GM23338 (cell line): ENCODE measurements around the gene FYN. TPM values are rescaled to one million over a fixed set of nuclear protein-coding genes. Genes with fewer than 3 reads are reported as not detected.

ENCODE experiments used
- ATAC-seq: fragments of 200-7000 bp; cut with Tn5 transposase; 3 replicates; pipeline ENCODE4 v1.9.1; 2020
- DNase-seq: peaks from one replicate; pipeline ENCODE4 v3.0.0-alpha.2; 2015; ENCODE audit warnings: low spot score
- H2AFZ ChIP-seq: fragments of 200-600 bp; sonication (generic); 2 replicates; pipeline ENCODE4 v1.8.0; 2016; ENCODE audit warnings: antibody characterized with exemption, mild to moderate bottlenecking, moderate library complexity
- H3F3A ChIP-seq: fragments of 200-600 bp; sonication (generic); replicated peaks from 2 replicates; pipeline ENCODE4 v1.8.0; 2017; ENCODE audit warnings: antibody characterized with exemption, mixed run types, low read depth
- H3K27ac ChIP-seq: fragments of 200-600 bp; sonication (generic); 2 replicates; pipeline ENCODE4 v1.6.1; 2016; ENCODE audit warnings: low read depth
- H3K27me3 ChIP-seq: fragments of 200-600 bp; sonication (generic); 2 replicates; pipeline ENCODE4 v1.8.0; 2016; ENCODE audit warnings: mild to moderate bottlenecking, mixed run types, moderate library complexity; ENCODE audit not compliant: insufficient read depth
- H3K36me3 ChIP-seq: fragments of 200-600 bp; sonication (generic); 2 replicates; pipeline ENCODE4 v1.8.0; 2016; ENCODE audit warnings: mild to moderate bottlenecking; ENCODE audit not compliant: insufficient read depth
- H3K4me1 ChIP-seq: fragments of 200-600 bp; sonication (generic); 2 replicates; pipeline ENCODE4 v1.8.0; 2016; ENCODE audit warnings: mild to moderate bottlenecking, moderate library complexity; ENCODE audit not compliant: insufficient read depth
- H3K4me2 ChIP-seq: fragments of 200-600 bp; sonication (generic); 2 replicates; pipeline ENCODE4 v1.7.1; 2017; ENCODE audit warnings: mixed run types
- H3K4me3 ChIP-seq: fragments of 200-600 bp; sonication (generic); 2 replicates; pipeline ENCODE4 v1.6.1; 2016; ENCODE audit warnings: mixed run types
- H3K79me2 ChIP-seq: fragments of 200-600 bp; sonication (generic); replicated peaks from 2 replicates; pipeline ENCODE4 v1.8.0; 2017; ENCODE audit warnings: mild to moderate bottlenecking; ENCODE audit not compliant: insufficient read depth
- H3K9me2 ChIP-seq: fragments of 200-600 bp; sonication (generic); 2 replicates; pipeline ENCODE4 v1.8.0; 2017; ENCODE audit not compliant: insufficient read depth
- H4K20me1 ChIP-seq: fragments of 200-600 bp; sonication (generic); replicated peaks from 2 replicates; pipeline ENCODE4 v1.8.0; 2017; ENCODE audit warnings: mild to moderate bottlenecking; ENCODE audit not compliant: insufficient read depth
- H3K27ac Mint-ChIP-seq: 2 replicates; pipeline ENCODE4 v1.8.0; 2020; ENCODE audit warnings: inconsistent platforms, mild to moderate bottlenecking, moderate library complexity, mixed read lengths
- H3K27me3 Mint-ChIP-seq: 3 replicates; pipeline ENCODE4 v1.8.0; 2022; ENCODE audit warnings: low read depth, mild to moderate bottlenecking, moderate library complexity, mixed read lengths, inconsistent platforms; ENCODE audit not compliant: insufficient read depth, poor library complexity
- H3K36me3 Mint-ChIP-seq: 3 replicates; pipeline ENCODE4 v1.8.0; 2021; ENCODE audit warnings: low read depth, mild to moderate bottlenecking, inconsistent platforms, moderate library complexity, mixed read lengths
- H3K4me1 Mint-ChIP-seq: 3 replicates; pipeline ENCODE4 v1.8.0; 2020; ENCODE audit warnings: mild to moderate bottlenecking, inconsistent platforms, mixed read lengths
- H3K4me3 Mint-ChIP-seq: 3 replicates; pipeline ENCODE4 v1.8.0; 2021; ENCODE audit warnings: moderate library complexity, mild to moderate bottlenecking, inconsistent platforms, mixed read lengths
- H3K9me3 Mint-ChIP-seq: 3 replicates; pipeline ENCODE4 v1.8.0; 2020; ENCODE audit warnings: moderate library complexity, mild to moderate bottlenecking, inconsistent platforms, mixed read lengths
- JUNB ChIP-seq: IDR thresholded peaks from one replicate; pipeline ENCODE4 v1.6.1; 2016; ENCODE audit warnings: antibody characterized with exemption; ENCODE audit not compliant: unreplicated experiment
- polyA plus RNA-seq: library from polyadenylated mRNA; unstranded; fragments of >200 nt; fragmentation: Nextera tagmentation; extraction: Ambion mirVana; gene quantifications from 2 replicates; pipeline ENCODE4 v1.2.1, GENCODE V29; 2016
- total RNA-seq: library from RNA; depleted of rRNA; stranded (reverse); fragments of >200 nt; shearing (Covaris generic); gene quantifications from 2 replicates; pipeline ENCODE4 v1.2.3, GENCODE V29; 2014
- TF ChIP-seq, protein P1 (sequence below): fragments of 250-450 bp; sonication (Bioruptor Pico); IDR thresholded peaks from 2 replicates; pipeline ENCODE4 v1.5.0; 2020; ENCODE audit warnings: mild to moderate bottlenecking, moderate library complexity

The FYN gene
- total and polyA plus RNA-seq, 2 experiments from 2014 or later = 46.8 to 143 TPM

DNA sequence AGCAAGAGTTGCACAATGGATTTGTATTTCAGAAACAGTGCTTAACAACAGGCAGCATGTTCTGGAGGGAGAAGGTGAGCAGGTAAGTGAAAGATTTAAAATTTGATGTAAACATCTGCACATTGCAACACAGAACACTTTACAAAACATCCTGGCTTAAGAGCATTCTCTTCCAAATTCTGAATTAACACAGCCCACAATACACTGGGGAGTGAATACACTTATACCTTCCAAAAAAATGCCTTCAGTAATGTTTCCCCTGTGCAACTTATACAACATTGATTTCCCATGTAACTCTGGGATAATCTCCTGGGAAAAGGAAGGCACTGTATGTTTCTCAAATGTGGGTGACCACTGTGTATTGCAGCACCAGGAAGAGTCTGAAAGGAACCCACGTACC is 127.6 kb downstream of the FYN start:
- Mint-ChIP-seq H3K27ac (peak overlapping the region; percentile 81), H3K4me1 (peaks cover 47% of the 10 kb centered on the region)

More for the DNA sequence above, 127.6 kb downstream of the FYN start:
- Histone ChIP-seq H3K4me2 (no peak overlapping the region), H3K4me3 (no peak overlapping the region), H4K20me1 (no peaks in the 10 kb centered on the region), H2AFZ (no peak overlapping the region), H3K27me3 (no peaks in the 10 kb centered on the region), H3K79me2 (peaks cover 11% of the 10 kb centered on the region; the same call in 1 of the 2 replicates), H3K27ac (peak overlapping the region; percentile 55; the same call in 1 of the 2 replicates), H3K36me3 (no peaks in the 10 kb centered on the region), H3F3A (no peaks in the 10 kb centered on the region), H3K9me2 (no peaks in the 10 kb centered on the region), H3K4me1 (peaks cover 34% of the 10 kb centered on the region)
- no peak overlapping the region for H3K4me3 Mint-ChIP-seq
- H3K9me3 Mint-ChIP-seq = no peaks in the 10 kb centered on the region
- DNase-seq (no peak), ATAC-seq (no peak)
- H3K27me3 Mint-ChIP-seq = peaks cover 6% of the 10 kb centered on the region
- no peak for TF ChIP-seq JUNB
- TF ChIP-seq, protein P1, sequence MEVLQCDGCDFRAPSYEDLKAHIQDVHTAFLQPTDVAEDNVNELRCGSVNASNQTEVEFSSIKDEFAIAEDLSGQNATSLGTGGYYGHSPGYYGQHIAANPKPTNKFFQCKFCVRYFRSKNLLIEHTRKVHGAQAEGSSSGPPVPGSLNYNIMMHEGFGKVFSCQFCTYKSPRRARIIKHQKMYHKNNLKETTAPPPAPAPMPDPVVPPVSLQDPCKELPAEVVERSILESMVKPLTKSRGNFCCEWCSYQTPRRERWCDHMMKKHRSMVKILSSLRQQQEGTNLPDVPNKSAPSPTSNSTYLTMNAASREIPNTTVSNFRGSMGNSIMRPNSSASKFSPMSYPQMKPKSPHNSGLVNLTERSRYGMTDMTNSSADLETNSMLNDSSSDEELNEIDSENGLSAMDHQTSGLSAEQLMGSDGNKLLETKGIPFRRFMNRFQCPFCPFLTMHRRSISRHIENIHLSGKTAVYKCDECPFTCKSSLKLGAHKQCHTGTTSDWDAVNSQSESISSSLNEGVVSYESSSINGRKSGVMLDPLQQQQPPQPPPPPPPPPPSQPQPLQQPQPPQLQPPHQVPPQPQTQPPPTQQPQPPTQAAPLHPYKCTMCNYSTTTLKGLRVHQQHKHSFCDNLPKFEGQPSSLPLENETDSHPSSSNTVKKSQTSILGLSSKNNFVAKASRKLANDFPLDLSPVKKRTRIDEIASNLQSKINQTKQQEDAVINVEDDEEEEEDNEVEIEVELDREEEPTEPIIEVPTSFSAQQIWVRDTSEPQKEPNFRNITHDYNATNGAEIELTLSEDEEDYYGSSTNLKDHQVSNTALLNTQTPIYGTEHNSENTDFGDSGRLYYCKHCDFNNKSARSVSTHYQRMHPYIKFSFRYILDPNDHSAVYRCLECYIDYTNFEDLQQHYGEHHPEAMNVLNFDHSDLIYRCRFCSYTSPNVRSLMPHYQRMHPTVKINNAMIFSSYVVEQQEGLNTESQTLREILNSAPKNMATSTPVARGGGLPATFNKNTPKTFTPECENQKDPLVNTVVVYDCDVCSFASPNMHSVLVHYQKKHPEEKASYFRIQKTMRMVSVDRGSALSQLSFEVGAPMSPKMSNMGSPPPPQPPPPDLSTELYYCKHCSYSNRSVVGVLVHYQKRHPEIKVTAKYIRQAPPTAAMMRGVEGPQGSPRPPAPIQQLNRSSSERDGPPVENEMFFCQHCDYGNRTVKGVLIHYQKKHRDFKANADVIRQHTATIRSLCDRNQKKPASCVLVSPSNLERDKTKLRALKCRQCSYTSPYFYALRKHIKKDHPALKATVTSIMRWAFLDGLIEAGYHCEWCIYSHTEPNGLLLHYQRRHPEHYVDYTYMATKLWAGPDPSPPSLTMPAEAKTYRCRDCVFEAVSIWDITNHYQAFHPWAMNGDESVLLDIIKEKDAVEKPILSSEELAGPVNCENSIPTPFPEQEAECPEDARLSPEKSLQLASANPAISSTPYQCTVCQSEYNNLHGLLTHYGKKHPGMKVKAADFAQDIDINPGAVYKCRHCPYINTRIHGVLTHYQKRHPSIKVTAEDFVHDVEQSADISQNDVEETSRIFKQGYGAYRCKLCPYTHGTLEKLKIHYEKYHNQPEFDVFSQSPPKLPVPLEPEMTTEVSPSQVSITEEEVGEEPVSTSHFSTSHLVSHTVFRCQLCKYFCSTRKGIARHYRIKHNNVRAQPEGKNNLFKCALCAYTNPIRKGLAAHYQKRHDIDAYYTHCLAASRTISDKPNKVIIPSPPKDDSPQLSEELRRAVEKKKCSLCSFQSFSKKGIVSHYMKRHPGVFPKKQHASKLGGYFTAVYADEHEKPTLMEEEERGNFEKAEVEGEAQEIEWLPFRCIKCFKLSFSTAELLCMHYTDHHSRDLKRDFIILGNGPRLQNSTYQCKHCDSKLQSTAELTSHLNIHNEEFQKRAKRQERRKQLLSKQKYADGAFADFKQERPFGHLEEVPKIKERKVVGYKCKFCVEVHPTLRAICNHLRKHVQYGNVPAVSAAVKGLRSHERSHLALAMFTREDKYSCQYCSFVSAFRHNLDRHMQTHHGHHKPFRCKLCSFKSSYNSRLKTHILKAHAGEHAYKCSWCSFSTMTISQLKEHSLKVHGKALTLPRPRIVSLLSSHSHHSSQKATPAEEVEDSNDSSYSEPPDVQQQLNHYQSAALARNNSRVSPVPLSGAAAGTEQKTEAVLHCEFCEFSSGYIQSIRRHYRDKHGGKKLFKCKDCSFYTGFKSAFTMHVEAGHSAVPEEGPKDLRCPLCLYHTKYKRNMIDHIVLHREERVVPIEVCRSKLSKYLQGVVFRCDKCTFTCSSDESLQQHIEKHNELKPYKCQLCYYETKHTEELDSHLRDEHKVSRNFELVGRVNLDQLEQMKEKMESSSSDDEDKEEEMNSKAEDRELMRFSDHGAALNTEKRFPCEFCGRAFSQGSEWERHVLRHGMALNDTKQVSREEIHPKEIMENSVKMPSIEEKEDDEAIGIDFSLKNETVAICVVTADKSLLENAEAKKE = no peak
- peaks cover 10% of the 10 kb centered on the region; the same call in 2 of the 3 replicates for H3K36me3 Mint-ChIP-seq
